Subcutaneous adipose tissue (tissue), 4 donors: ENCODE results near the gene HSPA2. TPM values are rescaled to one million over a fixed set of nuclear protein-coding genes. Genes with fewer than 3 reads are reported as not detected.

ENCODE experiments used
- total RNA-seq, 4 donors: library from RNA; depleted of rRNA; stranded (reverse); fragments of >200 nt; gene quantifications; one replicate each; pipeline ENCODE4 v1.1.0, GENCODE V29; 2016
- TF ChIP-seq, protein P1 (sequence below): fragments of 450-650 bp; IDR thresholded peaks from one replicate; pipeline ENCODE4 v1.5.1; 2016; ENCODE audit warnings: low read depth, mild to moderate bottlenecking, control low read depth, antibody characterized with exemption, moderate library complexity

The HSPA2 gene
- total RNA-seq, 4 donors from 2014 or later: 6.2 to 8.8 (median 6.9) TPM

DNA sequence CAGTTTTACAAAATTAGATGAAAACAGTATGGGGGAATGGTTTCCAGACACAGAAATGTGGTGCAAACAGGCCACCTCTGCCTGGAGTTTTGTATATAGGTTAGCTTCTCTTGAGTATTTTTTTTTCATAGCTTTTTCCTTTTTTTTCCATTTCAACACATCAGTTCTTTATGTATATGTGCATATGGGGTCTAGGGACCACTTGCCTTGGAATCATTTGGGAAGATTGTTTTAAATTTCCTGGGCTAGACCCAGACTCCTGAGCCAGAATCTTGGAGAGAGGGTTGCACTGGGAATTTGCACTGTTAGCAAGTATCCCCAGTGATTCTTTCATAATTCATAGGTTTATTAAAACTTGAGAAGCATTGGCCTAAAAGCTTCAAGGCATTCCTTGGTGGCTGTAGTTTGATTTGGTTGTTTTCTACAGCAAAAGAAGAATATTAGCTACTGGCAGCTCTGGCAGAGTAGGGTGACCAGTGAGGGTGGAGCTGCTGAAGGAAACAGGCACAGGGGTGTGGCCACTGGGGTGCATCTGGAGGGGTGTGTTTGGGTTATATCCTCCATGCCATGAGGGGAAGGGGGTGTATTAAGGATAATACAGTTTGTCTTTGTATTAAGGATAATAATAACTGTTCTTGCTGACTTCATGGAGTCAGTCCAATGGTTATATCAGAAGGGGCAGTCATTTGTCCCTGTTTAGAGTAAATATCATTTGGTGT lies 32.0 kb downstream of the HSPA2 start:
- TF ChIP-seq, protein P1, sequence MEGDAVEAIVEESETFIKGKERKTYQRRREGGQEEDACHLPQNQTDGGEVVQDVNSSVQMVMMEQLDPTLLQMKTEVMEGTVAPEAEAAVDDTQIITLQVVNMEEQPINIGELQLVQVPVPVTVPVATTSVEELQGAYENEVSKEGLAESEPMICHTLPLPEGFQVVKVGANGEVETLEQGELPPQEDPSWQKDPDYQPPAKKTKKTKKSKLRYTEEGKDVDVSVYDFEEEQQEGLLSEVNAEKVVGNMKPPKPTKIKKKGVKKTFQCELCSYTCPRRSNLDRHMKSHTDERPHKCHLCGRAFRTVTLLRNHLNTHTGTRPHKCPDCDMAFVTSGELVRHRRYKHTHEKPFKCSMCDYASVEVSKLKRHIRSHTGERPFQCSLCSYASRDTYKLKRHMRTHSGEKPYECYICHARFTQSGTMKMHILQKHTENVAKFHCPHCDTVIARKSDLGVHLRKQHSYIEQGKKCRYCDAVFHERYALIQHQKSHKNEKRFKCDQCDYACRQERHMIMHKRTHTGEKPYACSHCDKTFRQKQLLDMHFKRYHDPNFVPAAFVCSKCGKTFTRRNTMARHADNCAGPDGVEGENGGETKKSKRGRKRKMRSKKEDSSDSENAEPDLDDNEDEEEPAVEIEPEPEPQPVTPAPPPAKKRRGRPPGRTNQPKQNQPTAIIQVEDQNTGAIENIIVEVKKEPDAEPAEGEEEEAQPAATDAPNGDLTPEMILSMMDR: no peak

DNA sequence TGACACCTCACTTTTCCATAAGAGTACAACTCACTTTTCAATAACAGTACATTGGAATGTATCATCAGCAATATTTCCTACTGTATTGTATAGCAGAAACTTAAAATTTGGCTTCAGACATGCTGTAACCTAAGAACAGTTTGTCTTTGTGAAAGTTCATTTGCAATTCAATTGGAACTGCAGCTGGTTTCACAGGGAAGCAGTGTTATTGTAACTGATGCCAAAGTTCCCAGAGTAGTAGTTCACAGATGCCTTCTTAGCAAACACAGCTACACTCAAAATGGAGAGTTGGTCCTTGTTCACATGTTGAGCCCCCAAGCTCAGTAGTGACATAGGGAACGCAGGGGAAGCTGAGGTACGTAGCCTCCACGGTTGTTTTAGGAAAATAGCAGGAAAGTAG lies 32.6 kb downstream of the HSPA2 start:
- TF ChIP-seq, protein P1: no peak

DNA sequence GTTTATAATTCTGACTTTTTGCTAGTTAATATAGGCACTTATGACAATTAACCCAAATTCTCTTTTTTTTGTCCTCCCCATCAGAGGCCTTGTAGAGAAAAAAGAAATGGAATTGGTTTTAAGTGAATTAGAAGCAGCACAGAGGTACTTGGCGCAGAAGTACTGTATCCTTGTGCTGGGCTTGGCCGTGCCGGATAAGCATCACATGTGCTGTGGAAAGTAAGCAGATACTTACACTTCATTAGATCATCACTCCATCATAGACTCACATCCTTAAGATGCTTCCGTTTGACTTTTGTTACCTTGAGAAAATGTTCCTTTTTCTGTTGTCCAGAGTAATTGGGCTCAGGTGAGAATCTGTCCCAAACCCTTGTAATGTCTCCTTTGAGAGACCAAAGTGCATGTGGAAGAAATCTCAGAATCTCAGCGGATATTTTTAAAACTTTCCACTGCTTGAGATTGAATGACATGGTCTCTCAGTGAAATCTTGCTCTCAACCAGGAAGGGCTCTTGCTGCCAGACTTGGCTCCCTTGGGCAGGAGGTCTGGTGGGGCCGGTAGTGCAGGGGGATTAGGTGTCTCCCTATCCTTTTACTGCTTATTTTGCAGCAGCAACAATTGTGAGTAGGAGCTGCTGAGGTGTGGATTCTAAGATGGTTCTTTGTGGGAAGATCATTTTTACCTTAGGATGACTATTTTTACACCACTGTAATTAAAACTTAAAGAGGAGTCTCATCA lies 34.0 kb downstream of the HSPA2 start:
- TF ChIP-seq, protein P1: no peak

DNA sequence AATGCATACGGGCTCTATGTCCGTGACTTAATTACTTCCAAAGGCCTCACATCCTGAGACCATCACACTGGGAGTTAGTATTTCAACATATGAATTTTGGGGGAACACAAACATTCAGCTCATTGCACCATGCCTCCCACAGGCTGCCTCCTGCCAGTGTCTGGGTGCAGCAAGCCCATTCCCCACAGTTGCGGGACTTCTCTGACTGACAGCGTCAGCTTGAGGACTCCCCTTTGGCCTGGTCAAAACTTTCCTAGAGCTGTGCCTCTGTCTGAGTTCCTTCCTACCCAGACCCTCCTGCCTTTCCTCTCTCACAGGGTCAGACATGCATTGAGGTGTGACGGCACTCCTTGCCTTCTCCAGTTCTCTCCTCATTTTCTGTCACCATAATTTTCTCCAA lies 36.7 kb downstream of the HSPA2 start:
- TF ChIP-seq, protein P1: no peak

DNA sequence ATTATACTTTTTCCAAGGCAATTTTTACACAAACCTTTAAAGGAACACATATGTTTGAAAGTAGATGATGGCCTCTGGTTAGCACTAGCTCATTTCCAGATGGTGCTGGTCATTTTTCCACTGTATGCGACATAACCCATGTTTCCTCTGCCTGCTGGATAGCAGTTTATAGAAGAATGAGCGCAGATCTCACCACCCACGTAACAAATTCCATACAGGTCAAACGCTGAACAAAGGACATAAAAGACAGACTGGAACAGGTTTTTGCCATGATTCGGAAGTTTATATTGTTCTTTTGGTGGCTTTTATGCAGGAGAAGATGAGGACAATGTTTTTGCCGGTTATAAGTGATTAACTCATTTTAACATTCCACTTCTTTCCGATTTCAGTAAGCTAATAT lies 39.9 kb downstream of the HSPA2 start:
- TF ChIP-seq, protein P1: no peak

DNA sequence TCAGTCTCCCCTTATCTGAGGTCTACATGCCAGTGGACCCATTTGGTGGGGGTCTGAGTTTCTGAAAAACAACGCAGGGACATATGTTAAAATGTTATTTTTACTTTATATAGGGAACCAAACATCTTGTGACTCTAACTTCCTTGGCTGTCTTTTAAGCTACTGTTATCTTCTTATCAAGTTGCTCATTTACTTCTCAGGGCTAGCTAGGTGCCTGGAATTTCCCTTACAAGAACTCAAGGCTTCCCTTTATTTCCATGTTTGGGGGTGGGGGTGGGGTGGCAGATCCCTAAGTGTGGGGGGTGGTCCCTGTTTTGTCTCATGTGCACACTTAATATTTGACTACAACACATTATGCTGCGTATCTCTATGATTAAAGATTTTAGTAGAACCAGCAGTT lies 40.8 kb downstream of the HSPA2 start:
- TF ChIP-seq, protein P1: no peak

DNA sequence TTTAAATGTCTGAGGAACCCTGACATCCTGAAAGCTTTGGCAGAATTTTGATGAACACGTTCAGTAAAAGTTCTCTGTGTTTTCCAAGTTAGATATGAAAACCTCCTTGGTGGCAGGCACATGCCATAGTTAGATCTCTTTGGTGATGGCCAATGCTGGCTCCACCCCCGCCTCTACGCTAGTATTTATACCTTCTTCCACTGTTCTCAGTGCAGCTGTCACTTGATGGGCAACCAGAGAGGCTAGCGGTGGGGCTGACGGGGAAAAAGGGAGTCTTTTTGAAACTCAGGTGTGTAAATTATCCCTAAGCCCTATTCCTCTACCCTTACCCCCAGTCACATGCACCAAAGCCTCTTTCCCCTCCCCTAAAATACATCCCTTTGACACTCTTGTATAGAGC lies 41.3 kb downstream of the HSPA2 start:
- TF ChIP-seq, protein P1: no peak
